Lower leg skin (tissue), 4 donors: ENCODE data around the gene SMOC2. TPM values are rescaled to one million over a fixed set of nuclear protein-coding genes. Genes with fewer than 3 reads are reported as not detected.
A peak's percentile ranks its signal among the peaks of the same experiment; 100 is the strongest.

ENCODE experiments used
- DNase-seq, 2 donors: peaks; one replicate each; pipeline ENCODE4 v3.0.0-alpha.2; 2019; ENCODE audit warnings: low spot score in 2 of 2
- H3K4me3 ChIP-seq: fragments of 200-600 bp; sonication (generic); 2 replicates; pipeline ENCODE4 v1.5.1; 2017; ENCODE audit warnings: mild to moderate bottlenecking, low read depth; ENCODE audit not compliant: poor library complexity, severe bottlenecking
- CTCF ChIP-seq, 3 donors: fragments of 450-650 bp; IDR thresholded peaks; one replicate each; pipeline ENCODE4 v1.5.1; 2016; ENCODE audit warnings: antibody characterized with exemption in 3 of 3, mild to moderate bottlenecking in 3 of 3, moderate library complexity in 2 of 3
- POLR2A ChIP-seq, 2 donors: fragments of 450-650 bp; IDR thresholded peaks; one replicate each; pipeline ENCODE4 v1.6.1; 2016 to 2017; ENCODE audit warnings: antibody characterized with exemption in 2 of 2, mild to moderate bottlenecking in 1 of 2, moderate library complexity in 1 of 2
- WGBS, 2 donors: methylation state at CpG; one replicate each; pipeline ENCODE4 v1.1.5; 2018; 5-methylcytosine and 5-hydroxymethylcytosine counted together
- intact Hi-C: fragments of 100-400 bp; cut with DNase I; formaldehyde crosslinking; loops from one replicate; pipeline ENCODE4 v1.15.0; 2023; ENCODE audit warnings: low total_unique reads
- total RNA-seq, 4 donors: library from RNA; depleted of rRNA; stranded (reverse); fragments of >200 nt; gene quantifications; one replicate each; pipeline ENCODE4 v1.1.0, GENCODE V29; 2016

The SMOC2 gene
- total RNA-seq, 4 donors from 2014 or later = 12.5 to 26.1 (median 13.0) TPM

- WGBS, 2 donors = 81 to 83% methylated on average over 6 of the region's 6 CpGs
- TF ChIP-seq POLR2A (IDR thresholded peaks at IDR 0.05) = no peak
- intact Hi-C loops = no loop called here
- no peak for DNase-seq
- no peak overlapping the region for H3K4me3 ChIP-seq
Measured at GRCh38 chr6:168584249-168584648, 143.3 kb downstream of the SMOC2 start.

GRCh38 chr6:168584671-168585070 lies 143.7 kb downstream of the SMOC2 start:
- TF ChIP-seq CTCF (IDR thresholded peaks at IDR 0.05) (no peak), POLR2A (IDR thresholded peaks at IDR 0.05) (no peak)
- 82 to 84% methylated on average over 5 of the region's 5 CpGs for WGBS, 2 donors
- intact Hi-C loops = no loop called here
- H3K4me3 ChIP-seq = no peak overlapping the region
- DNase-seq = peak in 1 of 2 donors; percentile 52

DNA sequence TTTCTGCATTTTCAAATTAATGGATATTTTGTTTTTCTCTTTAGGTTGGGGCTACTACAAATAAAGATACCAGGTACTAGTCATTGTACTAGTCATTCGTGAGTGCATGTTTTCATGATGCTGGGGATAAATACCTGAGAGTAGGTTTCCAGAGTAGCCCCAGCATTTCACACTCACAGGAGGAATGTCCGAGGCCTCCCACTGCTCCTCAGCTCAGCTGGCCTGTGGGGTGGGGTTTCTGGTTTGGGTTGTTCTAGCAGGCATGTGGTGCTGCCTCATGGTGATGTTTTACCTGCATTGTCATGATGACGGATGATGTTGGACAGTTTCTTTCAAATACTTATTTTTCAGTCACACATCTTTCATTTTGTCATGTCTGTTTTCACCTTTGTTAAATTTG lies 144.5 kb downstream of the SMOC2 start:
- no peak overlapping the region for H3K4me3 ChIP-seq
- no peak for TF ChIP-seq POLR2A (IDR thresholded peaks at IDR 0.05)
- TF ChIP-seq CTCF (IDR thresholded peaks at IDR 0.05) = no peak
- 88 to 93% methylated on average over 3 of the region's 3 CpGs for WGBS, 2 donors
- intact Hi-C loops = no loop called here
- no peak for DNase-seq

DNA sequence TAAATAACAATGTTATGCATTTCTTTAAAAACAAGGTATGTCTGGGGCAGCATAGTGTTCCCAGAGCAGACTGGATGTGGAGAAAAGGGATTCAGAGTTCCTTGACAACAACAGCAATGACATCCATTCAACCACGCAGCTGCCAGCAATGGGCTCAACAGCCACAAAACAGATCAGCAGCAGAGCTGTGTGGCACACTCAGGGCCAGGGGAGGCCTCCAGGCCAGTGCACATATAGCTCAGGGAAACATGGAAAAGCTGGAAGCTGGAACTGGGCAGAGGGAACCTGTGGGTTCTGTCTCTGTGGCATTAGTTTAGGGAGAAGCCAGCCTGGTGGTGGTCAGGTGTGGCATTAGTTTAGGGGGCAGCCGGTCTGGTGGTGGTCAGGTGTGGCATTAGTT lies 148.3 kb downstream of the SMOC2 start:
- H3K4me3 ChIP-seq = no peak overlapping the region
- intact Hi-C loops = no loop called here
- TF ChIP-seq POLR2A (IDR thresholded peaks at IDR 0.05) (no peak), CTCF (IDR thresholded peaks at IDR 0.05) (no peak)
- 85 to 89% methylated on average over 2 of the region's 2 CpGs for WGBS, 2 donors
- DNase-seq = peak in 1 of 2 donors; percentile 14

DNA sequence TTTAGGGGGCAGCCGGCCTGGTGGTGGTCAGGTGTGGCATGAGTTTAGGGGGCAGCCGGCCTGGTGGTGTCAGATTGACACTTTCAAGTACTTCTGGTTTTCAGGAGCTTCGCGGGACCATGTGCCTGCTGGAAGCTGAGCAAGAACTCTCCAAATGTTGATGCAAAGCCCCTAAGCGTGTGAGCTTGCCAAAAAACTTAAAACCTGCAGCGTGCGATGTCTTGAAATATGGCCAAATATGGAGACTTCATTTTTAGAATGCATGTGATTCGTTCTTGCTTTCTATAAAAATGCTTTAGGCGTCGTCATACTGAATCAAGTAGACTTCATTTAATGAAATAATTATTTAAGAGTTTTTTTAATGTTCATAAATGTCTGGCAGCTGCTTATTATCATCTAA lies 149.4 kb downstream of the SMOC2 start:
- WGBS, 2 donors = 83 to 87% methylated on average over 9 to 10 of the region's 10 CpGs
- TF ChIP-seq POLR2A (IDR thresholded peaks at IDR 0.05) (no peak), CTCF (IDR thresholded peaks at IDR 0.05) (no peak)

DNA sequence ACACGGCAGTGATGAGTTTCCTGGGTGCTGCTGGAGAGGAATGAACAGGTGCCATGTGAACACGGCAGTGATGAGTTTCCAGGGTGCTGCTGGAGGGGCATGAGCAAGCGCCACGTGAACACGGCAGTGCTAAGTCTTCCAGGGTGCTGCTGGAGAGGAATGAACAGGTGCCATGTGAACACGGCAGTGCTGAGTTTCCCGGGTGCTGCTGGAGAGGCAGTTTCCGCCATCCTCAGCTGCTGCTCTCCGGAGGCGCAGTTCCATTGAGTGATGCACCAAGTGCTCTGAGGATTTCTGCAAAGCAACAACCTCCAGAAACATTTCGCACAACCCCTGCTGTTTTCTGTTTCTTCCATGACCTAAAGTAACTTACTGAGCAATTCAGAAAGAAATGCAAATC lies 155.4 kb downstream of the SMOC2 start:
- intact Hi-C loops = no loop called here

More for the DNA sequence above, 149.4 kb downstream of the SMOC2 start:
- no peak overlapping the region for H3K4me3 ChIP-seq
- peak in 1 of 2 donors; percentile 14 for DNase-seq
- intact Hi-C loops = no loop called here

More for the DNA sequence above, 155.4 kb downstream of the SMOC2 start:
- 78 to 80% methylated on average over 11 of the region's 11 CpGs for WGBS, 2 donors
- no peak for TF ChIP-seq CTCF (IDR thresholded peaks at IDR 0.05)
- no peak for TF ChIP-seq POLR2A (IDR thresholded peaks at IDR 0.05)
- peak in 1 of 2 donors; percentile 13 for DNase-seq
- H3K4me3 ChIP-seq = no peak overlapping the region
